Testis (tissue), 2 donors: ENCODE measurements around the gene NFKB1.

ENCODE experiments used
- CTCF ChIP-seq, 3 experiments: fragments of 450-650 bp in 2 of 3; fragments of 200-600 bp in 1 of 3; sonication (generic) in 1 of 3; IDR thresholded peaks; one replicate each; pipeline ENCODE4 v1.5.1; 2016 to 2019; ENCODE audit warnings: antibody characterized with exemption in 3 of 3, mild to moderate bottlenecking in 2 of 3, moderate library complexity in 1 of 3
- POLR2A ChIP-seq: fragments of 450-650 bp; IDR thresholded peaks from one replicate; pipeline ENCODE4 v1.6.1; 2017; ENCODE audit warnings: antibody characterized with exemption, mild to moderate bottlenecking, moderate library complexity

DNA sequence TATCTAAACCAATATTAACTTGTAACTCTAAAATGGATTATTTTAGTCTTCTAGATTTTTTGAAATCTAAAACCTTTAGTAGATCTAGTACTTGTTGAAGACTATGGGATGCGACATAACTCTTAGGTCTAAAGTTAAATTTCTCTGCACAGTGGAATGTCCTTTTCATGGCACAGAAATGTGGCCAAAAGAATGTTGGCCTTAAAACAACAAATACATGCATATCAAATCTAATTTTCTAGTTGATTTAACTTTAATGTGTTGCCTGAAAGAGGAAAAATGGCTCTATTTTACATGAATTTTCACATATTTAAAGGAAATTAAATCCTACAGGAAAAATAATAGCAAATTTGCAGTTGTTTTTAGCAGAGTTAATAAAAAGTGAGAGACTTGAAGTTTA, 30.3 kb downstream of the NFKB1 start:
- no peak for TF ChIP-seq CTCF (IDR thresholded peaks at IDR 0.05)
- TF ChIP-seq POLR2A: no peak
